Astrocyte (in vitro differentiated cells and primary cell): Measurements from ENCODE around the gene RAE1. TPM values are rescaled to one million over a fixed set of nuclear protein-coding genes. Genes with fewer than 3 reads are reported as not detected.

Experiments used
- DNase-seq: peaks from one replicate; pipeline ENCODE4 v3.0.0-alpha.2; 2010; ENCODE audit warnings: low read depth
- FAIRE-seq: peaks from 2 replicates; lab custom pipeline; 2011; peaks lifted over from hg19 to GRCh38; lab: Jason Lieb, UNC
- H2AFZ ChIP-seq: 2 replicates; pipeline ENCODE4 v1.6.0; 2012; ENCODE audit warnings: low read depth, low read length, inconsistent platforms
- H3K27ac ChIP-seq: 2 replicates; pipeline ENCODE4 v1.5.1; 2011; ENCODE audit warnings: low read depth, low read length, inconsistent platforms
- H3K27me3 ChIP-seq: 2 replicates; pipeline ENCODE4 v1.6.0; 2011; ENCODE audit warnings: low read length, inconsistent platforms; ENCODE audit not compliant: insufficient read depth
- H3K36me3 ChIP-seq: 2 replicates; pipeline ENCODE4 v1.5.1; 2011; ENCODE audit warnings: low read length, inconsistent platforms; ENCODE audit not compliant: insufficient read depth
- H3K4me1 ChIP-seq: 2 replicates; pipeline ENCODE4 v1.5.1; 2011; ENCODE audit warnings: low read length, inconsistent platforms; ENCODE audit not compliant: insufficient read depth
- H3K4me2 ChIP-seq: 2 replicates; pipeline ENCODE4 v1.6.0; 2012; ENCODE audit warnings: low read length, inconsistent platforms
- H3K4me3 ChIP-seq: 2 replicates; pipeline ENCODE4 v1.5.1; 2011; ENCODE audit warnings: low read depth, mild to moderate bottlenecking, low read length, inconsistent platforms; ENCODE audit not compliant: insufficient read depth
- H3K79me2 ChIP-seq: 2 replicates; pipeline ENCODE4 v1.6.0; 2012; ENCODE audit warnings: mild to moderate bottlenecking, low read length, inconsistent platforms; ENCODE audit not compliant: insufficient read depth
- H3K9ac ChIP-seq: 2 replicates; pipeline ENCODE4 v1.6.0; 2012; ENCODE audit warnings: mild to moderate bottlenecking, low read length, inconsistent platforms
- H3K9me3 ChIP-seq: 2 replicates; pipeline ENCODE4 v1.5.1; 2012; ENCODE audit warnings: low read depth, mild to moderate bottlenecking, low read length, inconsistent platforms; ENCODE audit not compliant: insufficient read depth
- H4K20me1 ChIP-seq: 2 replicates; pipeline ENCODE4 v1.6.0; 2012; ENCODE audit warnings: low read length, inconsistent platforms; ENCODE audit not compliant: insufficient read depth
- H3K27ac Mint-ChIP-seq: one replicate; pipeline ENCODE4 v1.8.0; 2021; ENCODE audit warnings: mild to moderate bottlenecking, mixed read lengths; ENCODE audit not compliant: unreplicated experiment
- H3K27me3 Mint-ChIP-seq: one replicate; pipeline ENCODE4 v1.8.0; 2021; ENCODE audit warnings: low read depth, mixed read lengths; ENCODE audit not compliant: unreplicated experiment
- H3K36me3 Mint-ChIP-seq: one replicate; pipeline ENCODE4 v1.8.0; 2021; ENCODE audit warnings: low read depth, mixed read lengths; ENCODE audit not compliant: unreplicated experiment
- H3K4me1 Mint-ChIP-seq: one replicate; pipeline ENCODE4 v1.8.0; 2021; ENCODE audit warnings: low read depth, mixed read lengths; ENCODE audit not compliant: unreplicated experiment
- H3K4me3 Mint-ChIP-seq: one replicate; pipeline ENCODE4 v1.8.0; 2021; ENCODE audit warnings: mild to moderate bottlenecking, moderate library complexity, mixed read lengths; ENCODE audit not compliant: unreplicated experiment
- H3K9me3 Mint-ChIP-seq: one replicate; pipeline ENCODE4 v1.8.0; 2021; ENCODE audit warnings: mild to moderate bottlenecking, mixed read lengths; ENCODE audit not compliant: unreplicated experiment
- EZH2 ChIP-seq: IDR thresholded peaks from 2 replicates; pipeline ENCODE4 v1.6.1; 2012; ENCODE audit warnings: mild to moderate bottlenecking, low read length, inconsistent platforms; ENCODE audit not compliant: insufficient read depth
- total RNA-seq: library from RNA; stranded (reverse); gene quantifications from 2 replicates; pipeline ENCODE4 v1.2.1, GENCODE V29; 2021
- TF ChIP-seq, protein P1 (sequence below): IDR thresholded peaks from 2 replicates; pipeline ENCODE4 v1.5.1; 2011; ENCODE audit warnings: low read depth, mild to moderate bottlenecking, inconsistent platforms, low read length, moderate library complexity; ENCODE audit not compliant: insufficient read depth

RAE1 gene
- total RNA-seq, 1 donor from 2014 or later: 31.1 TPM

DNA sequence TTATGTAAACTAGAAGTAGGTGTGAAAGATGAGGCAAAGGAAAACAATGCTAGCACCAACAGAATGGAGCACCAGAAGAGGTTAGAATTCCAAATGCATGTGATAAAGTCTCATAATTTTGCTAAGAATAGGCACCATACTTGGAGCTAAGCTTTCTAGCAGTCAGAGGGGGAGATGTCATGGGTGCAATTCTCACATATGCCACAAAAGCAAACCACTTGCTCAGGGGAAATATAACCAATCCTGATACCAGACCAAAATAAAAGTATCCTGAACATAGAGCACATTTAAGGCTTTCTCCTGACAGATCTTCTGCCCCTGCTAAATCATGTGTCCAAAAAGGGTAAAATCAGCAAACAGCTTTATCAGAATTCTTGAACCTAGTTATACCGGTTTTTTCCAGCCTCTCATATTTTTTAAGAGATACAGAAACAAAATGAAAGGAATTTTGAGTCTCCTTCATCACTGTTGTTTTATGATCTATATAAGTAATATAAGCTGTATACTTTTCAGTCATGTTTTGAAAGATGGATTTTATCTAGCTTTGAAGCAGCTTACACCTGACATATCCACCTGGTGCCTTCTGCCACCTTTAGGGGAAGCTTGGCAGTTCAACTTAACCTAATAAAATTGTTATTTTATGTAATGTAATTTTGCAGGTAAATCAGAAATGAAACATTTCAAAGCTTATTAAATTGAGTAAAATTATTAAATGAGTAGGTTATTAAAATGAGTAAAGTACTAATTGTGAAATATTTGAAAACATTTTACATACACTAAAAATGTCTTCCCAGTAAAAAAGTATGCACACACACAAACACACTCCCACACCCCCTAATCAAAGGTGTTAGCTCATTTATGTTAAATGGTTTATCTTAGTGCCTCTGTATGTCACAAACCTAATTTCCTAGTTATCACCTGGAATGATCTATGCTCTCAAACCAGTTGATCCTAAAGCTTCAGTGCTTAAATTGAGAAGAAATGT lies 18.7 kb upstream of the RAE1 start:
- Histone ChIP-seq H3K79me2 (no peaks in the 10 kb centered on the region), H3K4me1 (no peaks in the 10 kb centered on the region), H3K27me3 (peaks cover 26% of the 10 kb centered on the region), H3K9ac (no peak overlapping the region), H4K20me1 (no peaks in the 10 kb centered on the region), H3K27ac (no peak overlapping the region), H3K36me3 (no peaks in the 10 kb centered on the region), H2AFZ (no peak overlapping the region), H3K4me3 (no peak overlapping the region), H3K4me2 (no peak overlapping the region), H3K9me3 (no peaks in the 10 kb centered on the region)
- peaks cover 26% of the 10 kb centered on the region for H3K27me3 Mint-ChIP-seq
- TF ChIP-seq, protein P1, sequence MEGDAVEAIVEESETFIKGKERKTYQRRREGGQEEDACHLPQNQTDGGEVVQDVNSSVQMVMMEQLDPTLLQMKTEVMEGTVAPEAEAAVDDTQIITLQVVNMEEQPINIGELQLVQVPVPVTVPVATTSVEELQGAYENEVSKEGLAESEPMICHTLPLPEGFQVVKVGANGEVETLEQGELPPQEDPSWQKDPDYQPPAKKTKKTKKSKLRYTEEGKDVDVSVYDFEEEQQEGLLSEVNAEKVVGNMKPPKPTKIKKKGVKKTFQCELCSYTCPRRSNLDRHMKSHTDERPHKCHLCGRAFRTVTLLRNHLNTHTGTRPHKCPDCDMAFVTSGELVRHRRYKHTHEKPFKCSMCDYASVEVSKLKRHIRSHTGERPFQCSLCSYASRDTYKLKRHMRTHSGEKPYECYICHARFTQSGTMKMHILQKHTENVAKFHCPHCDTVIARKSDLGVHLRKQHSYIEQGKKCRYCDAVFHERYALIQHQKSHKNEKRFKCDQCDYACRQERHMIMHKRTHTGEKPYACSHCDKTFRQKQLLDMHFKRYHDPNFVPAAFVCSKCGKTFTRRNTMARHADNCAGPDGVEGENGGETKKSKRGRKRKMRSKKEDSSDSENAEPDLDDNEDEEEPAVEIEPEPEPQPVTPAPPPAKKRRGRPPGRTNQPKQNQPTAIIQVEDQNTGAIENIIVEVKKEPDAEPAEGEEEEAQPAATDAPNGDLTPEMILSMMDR: peak; percentile 5
- no peak for TF ChIP-seq EZH2
- no peaks in the 10 kb centered on the region for H3K9me3 Mint-ChIP-seq
- H3K4me3 Mint-ChIP-seq: no peak overlapping the region
- no peak for FAIRE-seq
- DNase-seq: no peak
- no peaks in the 10 kb centered on the region for H3K4me1 Mint-ChIP-seq
- H3K27ac Mint-ChIP-seq: no peak overlapping the region
- H3K36me3 Mint-ChIP-seq: peaks cover 4% of the 10 kb centered on the region

GRCh38 chr20:57335392-57335791 lies 15.7 kb upstream of the RAE1 start:
- FAIRE-seq (no peak), DNase-seq (peak; percentile 6)
- peaks cover 19% of the 10 kb centered on the region for H3K27me3 Mint-ChIP-seq
- no peaks in the 10 kb centered on the region for H3K9me3 Mint-ChIP-seq
- no peaks in the 10 kb centered on the region for H4K20me1 ChIP-seq
- TF ChIP-seq, protein P1: no peak
- no peak for TF ChIP-seq EZH2
- H3K4me1 ChIP-seq: no peaks in the 10 kb centered on the region
- no peak overlapping the region for H3K4me3 Mint-ChIP-seq
- H3K4me3 ChIP-seq: no peak overlapping the region
- no peaks in the 10 kb centered on the region for H3K9me3 ChIP-seq
- H3K36me3 Mint-ChIP-seq: no peaks in the 10 kb centered on the region
- no peak overlapping the region for H2AFZ ChIP-seq
- H3K27ac ChIP-seq: no peak overlapping the region
- H3K79me2 ChIP-seq: no peaks in the 10 kb centered on the region
- no peaks in the 10 kb centered on the region for H3K4me1 Mint-ChIP-seq
- no peak overlapping the region for H3K4me2 ChIP-seq
- peaks cover 26% of the 10 kb centered on the region for H3K27me3 ChIP-seq
- no peak overlapping the region for H3K9ac ChIP-seq
- H3K27ac Mint-ChIP-seq: no peak overlapping the region
- no peaks in the 10 kb centered on the region for H3K36me3 ChIP-seq

- no peak overlapping the region for H3K27ac ChIP-seq
- peaks cover 12% of the 10 kb centered on the region for H3K27me3 Mint-ChIP-seq
- H3K79me2 ChIP-seq: no peaks in the 10 kb centered on the region
- H3K36me3 Mint-ChIP-seq: no peaks in the 10 kb centered on the region
- H4K20me1 ChIP-seq: no peaks in the 10 kb centered on the region
- no peak for FAIRE-seq
- no peaks in the 10 kb centered on the region for H3K9me3 Mint-ChIP-seq
- no peak overlapping the region for H3K4me3 Mint-ChIP-seq
- no peak for DNase-seq
- TF ChIP-seq, protein P1: no peak
- TF ChIP-seq EZH2: no peak
- H3K4me2 ChIP-seq: no peak overlapping the region
- no peak overlapping the region for H3K27ac Mint-ChIP-seq
- no peaks in the 10 kb centered on the region for H3K4me1 Mint-ChIP-seq
- no peaks in the 10 kb centered on the region for H3K36me3 ChIP-seq
- H3K9me3 ChIP-seq: no peaks in the 10 kb centered on the region
- H3K27me3 ChIP-seq: peaks cover 17% of the 10 kb centered on the region
- H3K4me1 ChIP-seq: no peaks in the 10 kb centered on the region
- no peak overlapping the region for H3K4me3 ChIP-seq
- no peak overlapping the region for H3K9ac ChIP-seq
- H2AFZ ChIP-seq: no peak overlapping the region
Measured at GRCh38 chr20:57341663-57342062, 9.4 kb upstream of the RAE1 start.
